GM19372 (cell line): ENCODE results near the gene RBM4.

Experiments
- ATAC-seq: cut with Tn5 transposase; IDR thresholded peaks from one replicate; pipeline ENCODE4 v1.9.1; 2021; ENCODE audit warnings: mild to moderate bottlenecking, low read depth, moderate library complexity; ENCODE audit not compliant: unreplicated experiment

The RBM4 gene

GRCh38 chr11:66687831-66688281, 49.4 kb downstream of the RBM4 start:
- no peak for ATAC-seq

GRCh38 chr11:66688561-66689534, 50.3 kb downstream of the RBM4 start:
- ATAC-seq = no peak

- ATAC-seq = no peak
Observed at GRCh38 chr11:66689661-66690590, 51.4 kb downstream of the RBM4 start.

GRCh38 chr11:66691311-66691980, 52.9 kb downstream of the RBM4 start:
- no peak for ATAC-seq

- ATAC-seq = no peak
Observed at GRCh38 chr11:66692446-66692845, 53.9 kb downstream of the RBM4 start.

GRCh38 chr11:66692871-66693331, 54.4 kb downstream of the RBM4 start:
- no peak for ATAC-seq

GRCh38 chr11:66693356-66694055, 55.0 kb downstream of the RBM4 start:
- no peak for ATAC-seq

GRCh38 chr11:66694056-66694410, 55.5 kb downstream of the RBM4 start:
- ATAC-seq = no peak

- no peak for ATAC-seq
Observed at GRCh38 chr11:66694732-66695207, 56.3 kb downstream of the RBM4 start.
